Activated CD4-positive, alpha-beta T cell treated with anti-CD3 and anti-CD28 coated beads for 36 hours (primary cell): Measurements from ENCODE around the gene SLC5A1. TPM values are rescaled to one million over a fixed set of nuclear protein-coding genes. Genes with fewer than 3 reads are reported as not detected.

Experiments
- ATAC-seq: fragments of 200-7000 bp; cut with Tn5 transposase; one replicate; pipeline ENCODE4 v1.10.0; 2021; ENCODE audit warnings: mild to moderate bottlenecking, moderate library complexity
- CTCF ChIA-PET: fragments of 350-600 bp; sonication (Branson Sonifier 250); formaldehyde crosslinking; loops from one replicate; lab custom pipeline; 2021; ENCODE audit warnings: antibody characterized with exemption; lab: Charles Lee
- POLR2A ChIA-PET: fragments of 350-600 bp; sonication (Branson Sonifier 250); formaldehyde crosslinking; loops from one replicate; lab custom pipeline; 2021; ENCODE audit warnings: antibody characterized with exemption, inconsistent platforms; lab: Charles Lee
- DNase-seq: peaks from one replicate; pipeline ENCODE4 v3.0.0-alpha.2; 2020
- H3K27ac Mint-ChIP-seq: one replicate; pipeline ENCODE4 v1.8.0; 2021; ENCODE audit warnings: mixed read lengths
- H3K27me3 Mint-ChIP-seq: one replicate; pipeline ENCODE4 v1.8.0; 2021; ENCODE audit warnings: mixed read lengths
- H3K36me3 Mint-ChIP-seq: one replicate; pipeline ENCODE4 v1.8.0; 2021; ENCODE audit warnings: low read depth, mixed read lengths
- H3K4me1 Mint-ChIP-seq: one replicate; pipeline ENCODE4 v1.8.0; 2021; ENCODE audit warnings: mixed read lengths
- H3K4me3 Mint-ChIP-seq: one replicate; pipeline ENCODE4 v1.8.0; 2021; ENCODE audit warnings: mild to moderate bottlenecking, moderate library complexity, mixed read lengths
- H3K9me3 Mint-ChIP-seq: one replicate; pipeline ENCODE4 v1.8.0; 2021; ENCODE audit warnings: low read depth, mixed read lengths
- intact Hi-C, 2 experiments: fragments of 100-400 bp; cut with DNase I in 1 of 2; cut with micrococcal nuclease in 1 of 2; formaldehyde crosslinking; loops; one replicate each; pipeline versions ENCODE4 v1.14.2 to v1.15.1; 2022 to 2024; cut with DNase I, micrococcal nuclease
- total RNA-seq, 2 experiments: library from RNA; stranded (reverse); gene quantifications; one replicate each; pipeline ENCODE4 v1.2.3, GENCODE V29; 2021

The SLC5A1 gene
- total RNA-seq, 2 experiments from 2014 or later: not detected

GRCh38 chr22:32073823-32074380 lies 30.8 kb downstream of the SLC5A1 start:
- Mint-ChIP-seq H3K4me1 (no peaks in the 10 kb centered on the region), H3K36me3 (no peaks in the 10 kb centered on the region), H3K27ac (no peak overlapping the region), H3K9me3 (no peaks in the 10 kb centered on the region), H3K27me3 (peaks cover 32% of the 10 kb centered on the region), H3K4me3 (no peak overlapping the region)
- CTCF ChIA-PET: interaction anchor here (1.0 kb wide), 1 partner anchor 96 kb away, joined by 4 read pairs; no protein-coding TSS in a partner anchor
- ATAC-seq (no peak), DNase-seq (no peak)
- POLR2A ChIA-PET: no interaction called here
- intact Hi-C loops: no loop called here

- Mint-ChIP-seq H3K4me3 (no peak overlapping the region), H3K4me1 (no peaks in the 10 kb centered on the region), H3K9me3 (no peaks in the 10 kb centered on the region), H3K27me3 (peaks cover 29% of the 10 kb centered on the region), H3K36me3 (no peaks in the 10 kb centered on the region), H3K27ac (no peak overlapping the region)
- ChIA-PET POLR2A (no interaction called here), CTCF (interaction anchor here (0.8 to 0.9 kb wide), 2 partner anchors 9 to 15 kb away, joined by 3 to 4 read pairs; no protein-coding TSS in a partner anchor)
- intact Hi-C loops: no loop called here
- DNase-seq (no peak), ATAC-seq (no peak)
Measured at GRCh38 chr22:32075997-32076760, 33.1 kb downstream of the SLC5A1 start.

DNA sequence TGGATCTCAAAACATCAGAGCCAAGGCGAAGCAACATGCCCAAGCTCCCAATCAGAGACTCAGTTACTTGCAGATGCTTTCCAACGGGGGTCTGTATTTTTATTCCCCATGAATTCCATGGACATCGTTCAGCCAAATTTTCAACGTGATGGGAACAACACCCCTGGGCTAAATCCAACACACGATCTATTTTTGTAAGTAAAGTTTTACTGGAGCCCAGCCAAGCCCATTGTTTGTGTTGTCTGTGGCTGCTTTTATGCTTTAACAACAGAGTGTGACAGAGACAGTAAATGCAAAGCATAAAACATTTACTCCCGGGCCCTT lies 33.7 kb downstream of the SLC5A1 start:
- ChIA-PET POLR2A (no interaction called here), CTCF (interaction anchor here (0.8 to 0.9 kb wide), 2 partner anchors 9 to 14 kb away, joined by 3 to 4 read pairs; no protein-coding TSS in a partner anchor)
- H3K36me3 Mint-ChIP-seq: no peaks in the 10 kb centered on the region
- intact Hi-C loops: no loop called here
- DNase-seq (no peak), ATAC-seq (no peak)
- no peaks in the 10 kb centered on the region for H3K4me1 Mint-ChIP-seq
- no peak overlapping the region for H3K27ac Mint-ChIP-seq
- no peak overlapping the region for H3K4me3 Mint-ChIP-seq
- peaks cover 26% of the 10 kb centered on the region for H3K27me3 Mint-ChIP-seq
- H3K9me3 Mint-ChIP-seq: no peaks in the 10 kb centered on the region

DNA sequence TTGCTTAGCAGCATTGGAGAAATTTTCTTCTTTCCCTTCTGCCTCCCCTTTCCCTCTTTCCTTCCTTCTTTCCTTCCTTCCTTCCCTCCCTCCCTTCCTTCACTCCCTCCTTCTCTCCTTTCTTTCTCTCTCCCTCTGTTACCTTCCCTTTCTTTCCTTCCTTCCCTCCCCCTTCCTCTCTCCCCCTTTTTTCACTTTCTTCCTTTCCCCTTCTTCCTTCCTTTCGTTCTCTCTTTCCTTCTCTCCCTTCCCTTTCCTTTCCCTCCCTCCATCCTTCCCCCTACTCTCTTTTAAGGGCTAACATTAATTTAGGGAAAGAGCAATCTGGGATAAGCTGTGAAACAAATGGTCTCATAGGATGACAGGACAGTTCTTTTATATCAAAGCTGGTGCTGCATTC lies 34.1 kb downstream of the SLC5A1 start:
- Mint-ChIP-seq H3K4me3 (no peak overlapping the region), H3K4me1 (no peaks in the 10 kb centered on the region), H3K27me3 (peaks cover 25% of the 10 kb centered on the region), H3K27ac (no peak overlapping the region), H3K36me3 (no peaks in the 10 kb centered on the region), H3K9me3 (no peaks in the 10 kb centered on the region)
- DNase-seq (no peak), ATAC-seq (no peak)
- intact Hi-C loops: no loop called here
- ChIA-PET CTCF (interaction anchor here (0.7 kb wide), 1 partner anchor 393 kb away, joined by 5 read pairs; no protein-coding TSS in a partner anchor), POLR2A (no interaction called here)

- H3K27ac Mint-ChIP-seq: no peak overlapping the region
- CTCF ChIA-PET: interaction anchor here (0.6 to 7.7 kb wide), 3 partner anchors 12 to 104 kb away, joined by 3 to 114 read pairs (median 3); no protein-coding TSS in a partner anchor
- no peak overlapping the region for H3K4me3 Mint-ChIP-seq
- no peak for ATAC-seq
- no peaks in the 10 kb centered on the region for H3K9me3 Mint-ChIP-seq
- peaks cover 12% of the 10 kb centered on the region for H3K27me3 Mint-ChIP-seq
- no peaks in the 10 kb centered on the region for H3K36me3 Mint-ChIP-seq
- no peaks in the 10 kb centered on the region for H3K4me1 Mint-ChIP-seq
- no peak for DNase-seq
- intact Hi-C loops: no loop called here
- POLR2A ChIA-PET: no interaction called here
Measured at GRCh38 chr22:32079130-32080089, 36.3 kb downstream of the SLC5A1 start.

DNA sequence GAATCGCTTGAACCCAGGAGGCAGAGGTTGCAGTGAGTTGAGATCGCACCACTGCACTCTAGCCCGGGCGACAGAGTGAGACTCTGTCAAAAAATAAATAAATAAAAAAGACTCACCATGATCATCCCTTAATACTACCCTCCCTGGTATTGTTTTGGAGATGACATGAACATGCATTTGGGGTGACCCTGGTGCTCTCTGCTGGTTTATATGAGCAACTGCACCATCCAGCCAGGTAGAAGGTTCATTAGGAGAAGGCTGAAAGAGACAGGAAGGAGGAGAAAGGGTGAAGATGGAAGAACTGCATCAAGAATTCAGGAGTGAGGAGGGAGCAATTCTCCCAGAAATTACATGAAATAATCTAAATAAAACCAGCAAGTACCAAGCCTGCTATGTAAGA lies 37.8 kb downstream of the SLC5A1 start:
- H3K4me3 Mint-ChIP-seq: no peak overlapping the region

DNA sequence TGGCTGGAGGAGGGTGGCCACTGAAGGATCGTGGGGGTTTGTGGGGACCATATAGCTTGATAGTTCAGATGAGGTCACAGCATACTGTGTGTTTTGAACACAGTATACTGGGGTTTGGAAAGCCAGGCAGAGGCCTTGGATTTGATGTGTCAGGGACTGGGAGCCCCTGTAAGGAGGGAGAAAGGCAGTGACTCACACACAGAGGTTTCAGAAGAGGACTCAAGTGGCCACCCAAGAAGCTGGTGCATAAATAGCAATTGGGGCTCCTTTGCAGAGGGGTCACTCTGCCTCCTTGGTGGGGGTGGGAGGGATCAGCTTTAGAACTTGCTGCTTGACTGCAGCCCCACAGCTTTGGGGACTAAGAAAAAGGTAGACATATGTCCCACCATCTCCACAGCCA lies 39.3 kb downstream of the SLC5A1 start:
- intact Hi-C loops: no loop called here
- H3K4me1 Mint-ChIP-seq: no peaks in the 10 kb centered on the region
- no peaks in the 10 kb centered on the region for H3K9me3 Mint-ChIP-seq
- no peaks in the 10 kb centered on the region for H3K36me3 Mint-ChIP-seq
- no peak overlapping the region for H3K27ac Mint-ChIP-seq
- ATAC-seq (no peak), DNase-seq (no peak)
- POLR2A ChIA-PET: no interaction called here
- no peak overlapping the region for H3K4me3 Mint-ChIP-seq
- CTCF ChIA-PET: interaction anchor here (1.0 to 7.7 kb wide), 2 partner anchors 31 to 107 kb away, joined by 4 to 114 read pairs; no protein-coding TSS in a partner anchor
- peaks cover 11% of the 10 kb centered on the region for H3K27me3 Mint-ChIP-seq

More for the DNA sequence above, 37.8 kb downstream of the SLC5A1 start:
- no peak overlapping the region for H3K27ac Mint-ChIP-seq
- H3K36me3 Mint-ChIP-seq: no peaks in the 10 kb centered on the region
- DNase-seq (peak; percentile 36), ATAC-seq (peak; percentile 60)
- peaks cover 5% of the 10 kb centered on the region for H3K27me3 Mint-ChIP-seq
- CTCF ChIA-PET: interaction anchor here (1.1 to 7.7 kb wide), 3 partner anchors 98 to 415 kb away, joined by 3 to 114 read pairs (median 4); no protein-coding TSS in a partner anchor
- no peaks in the 10 kb centered on the region for H3K4me1 Mint-ChIP-seq
- no peaks in the 10 kb centered on the region for H3K9me3 Mint-ChIP-seq
- intact Hi-C loops: loop anchor here (1.0 kb wide), 1 partner anchor 104 kb away; no protein-coding TSS in a partner anchor
- POLR2A ChIA-PET: interaction anchor here (0.7 kb wide), 1 partner anchor 882 kb away, joined by 3 read pairs; no protein-coding TSS in a partner anchor

GRCh38 chr22:32083000-32083399 lies 39.9 kb downstream of the SLC5A1 start:
- no peak overlapping the region for H3K27ac Mint-ChIP-seq
- CTCF ChIA-PET: interaction anchor here (0.7 to 7.7 kb wide), 3 partner anchors 16 to 386 kb away, joined by 4 to 114 read pairs (median 4); no protein-coding TSS in a partner anchor
- H3K36me3 Mint-ChIP-seq: no peaks in the 10 kb centered on the region
- H3K9me3 Mint-ChIP-seq: no peaks in the 10 kb centered on the region
- ATAC-seq: no peak
- no peak for DNase-seq
- no peaks in the 10 kb centered on the region for H3K4me1 Mint-ChIP-seq
- peaks cover 11% of the 10 kb centered on the region for H3K27me3 Mint-ChIP-seq
- intact Hi-C loops: no loop called here
- POLR2A ChIA-PET: no interaction called here
- H3K4me3 Mint-ChIP-seq: no peak overlapping the region

GRCh38 chr22:32083814-32084213 lies 40.8 kb downstream of the SLC5A1 start:
- DNase-seq (no peak), ATAC-seq (no peak)
- Mint-ChIP-seq H3K27me3 (peaks cover 15% of the 10 kb centered on the region), H3K4me1 (no peaks in the 10 kb centered on the region), H3K9me3 (no peaks in the 10 kb centered on the region), H3K27ac (no peak overlapping the region), H3K4me3 (no peak overlapping the region), H3K36me3 (no peaks in the 10 kb centered on the region)
- intact Hi-C loops: no loop called here
- POLR2A ChIA-PET: no interaction called here
- CTCF ChIA-PET: interaction anchor here (1.3 to 7.7 kb wide), 2 partner anchors 100 to 108 kb away, joined by 5 to 114 read pairs; no protein-coding TSS in a partner anchor

- intact Hi-C loops: no loop called here
- Mint-ChIP-seq H3K27ac (no peak overlapping the region), H3K27me3 (peaks cover 15% of the 10 kb centered on the region), H3K36me3 (no peaks in the 10 kb centered on the region), H3K4me1 (no peaks in the 10 kb centered on the region), H3K4me3 (no peak overlapping the region), H3K9me3 (no peaks in the 10 kb centered on the region)
- DNase-seq (no peak), ATAC-seq (no peak)
- ChIA-PET POLR2A (no interaction called here), CTCF (interaction anchor here (1.1 kb wide), 1 partner anchor 110 kb away, joined by 3 read pairs; no protein-coding TSS in a partner anchor)
Measured at GRCh38 chr22:32088084-32088483, 45.0 kb downstream of the SLC5A1 start.

GRCh38 chr22:32097018-32097417 lies 54.0 kb downstream of the SLC5A1 start:
- Mint-ChIP-seq H3K36me3 (no peaks in the 10 kb centered on the region), H3K9me3 (no peaks in the 10 kb centered on the region), H3K27ac (no peak overlapping the region), H3K4me1 (peaks cover 15% of the 10 kb centered on the region), H3K27me3 (peaks cover 4% of the 10 kb centered on the region), H3K4me3 (no peak overlapping the region)
- intact Hi-C loops: no loop called here
- ATAC-seq: no peak
- POLR2A ChIA-PET: no interaction called here
- no peak for DNase-seq
- CTCF ChIA-PET: interaction anchor here (1.2 kb wide), 2 partner anchors 15 to 126 kb away, joined by 4 read pairs; no protein-coding TSS in a partner anchor
